Transverse colon (tissue), 4 donors: ENCODE data around the gene LIPT2. TPM values are rescaled to one million over a fixed set of nuclear protein-coding genes. Genes with fewer than 3 reads are reported as not detected.

Source experiments
- DNase-seq: peaks from one replicate; pipeline ENCODE4 v3.0.0-alpha.2; 2019
- H3K27ac ChIP-seq, 4 donors: fragments of 200-600 bp; sonication (generic); 2 replicates each; pipeline ENCODE4 v1.5.1; 2016 to 2018; ENCODE audit warnings: inconsistent platforms in 4 of 4
- H3K27me3 ChIP-seq: fragments of 200-600 bp; sonication (generic); 2 replicates; pipeline ENCODE4 v1.5.1; 2017; ENCODE audit warnings: inconsistent platforms
- H3K36me3 ChIP-seq, 4 donors: fragments of 200-600 bp; sonication (generic); 2 replicates each; pipeline ENCODE4 v1.5.1; 2017 to 2019; ENCODE audit warnings: inconsistent platforms in 4 of 4
- H3K4me1 ChIP-seq, 4 donors: fragments of 200-600 bp; sonication (generic); 2 replicates each; pipeline ENCODE4 v1.5.1; 2017 to 2020; ENCODE audit warnings: inconsistent platforms in 4 of 4
- H3K4me3 ChIP-seq, 4 donors: fragments of 200-600 bp; sonication (generic); 1 replicate in 1 of 4; 2 replicates in 3 of 4; pipeline versions ENCODE4 v1.5.1 to v1.6.1; 2017 to 2019; ENCODE audit warnings: inconsistent platforms in 4 of 4
- H3K9me3 ChIP-seq, 2 donors: fragments of 200-600 bp; sonication (generic); 2 replicates each; pipeline ENCODE4 v1.5.1; 2017 to 2019; ENCODE audit warnings: inconsistent platforms in 2 of 2
- EP300 ChIP-seq: sonication (generic); formaldehyde crosslinking; IDR thresholded peaks from one replicate; pipeline ENCODE4 v1.6.1; 2017; ENCODE audit warnings: antibody characterized with exemption, low read depth
- POLR2A ChIP-seq: fragments of 450-650 bp; IDR thresholded peaks from one replicate; pipeline ENCODE4 v1.6.1; 2016; ENCODE audit warnings: antibody characterized with exemption, mild to moderate bottlenecking, moderate library complexity
- POLR2AphosphoS5 ChIP-seq, 3 donors: sonication (generic); formaldehyde crosslinking; IDR thresholded peaks; one replicate each; pipeline ENCODE4 v1.6.1; 2016; ENCODE audit warnings: antibody characterized with exemption in 3 of 3
- WGBS, 2 donors: methylation state at CpG; one replicate each; pipeline ENCODE4 v1.1.5; 2018; ENCODE audit warnings: low coverage in 1 of 2; 5-methylcytosine and 5-hydroxymethylcytosine counted together
- in situ Hi-C, 4 donors: fragments of 200-750 bp; cut with MboI; loops; one replicate each; pipeline versions ENCODE4 v1.15.0 to v1.15.1; 2017; ENCODE audit warnings: low sequenced_read_pairs in 3 of 4, low pct_ligation_motif_present in 1 of 4, low pct_unique_long_range_greater_than_20kb in 1 of 4
- intact Hi-C: fragments of 100-400 bp; cut with DNase I; formaldehyde crosslinking; loops from one replicate; pipeline ENCODE4 v1.15.1; 2023; ENCODE audit warnings: low total_unique reads
- total RNA-seq, 4 donors: library from RNA; depleted of rRNA; stranded (reverse); fragments of >200 nt; gene quantifications; one replicate each; pipeline ENCODE4 v1.1.0, GENCODE V29; 2016
- TF ChIP-seq, protein P1 (sequence below), 5 experiments: fragments of 200-600 bp in 3 of 5; fragments of 450-650 bp in 2 of 5; sonication (generic) in 3 of 5; IDR thresholded peaks; 1 replicate in 2 of 5; 2 replicates in 3 of 5; pipeline ENCODE4 v1.5.1; 2016 to 2017; ENCODE audit warnings: antibody characterized with exemption in 5 of 5, inconsistent platforms in 3 of 5, mild to moderate bottlenecking in 2 of 5, moderate library complexity in 1 of 5

Gene LIPT2
- total RNA-seq, 4 donors from 2014 or later, result 4.1 to 11.6 (median 5.8) TPM

DNA sequence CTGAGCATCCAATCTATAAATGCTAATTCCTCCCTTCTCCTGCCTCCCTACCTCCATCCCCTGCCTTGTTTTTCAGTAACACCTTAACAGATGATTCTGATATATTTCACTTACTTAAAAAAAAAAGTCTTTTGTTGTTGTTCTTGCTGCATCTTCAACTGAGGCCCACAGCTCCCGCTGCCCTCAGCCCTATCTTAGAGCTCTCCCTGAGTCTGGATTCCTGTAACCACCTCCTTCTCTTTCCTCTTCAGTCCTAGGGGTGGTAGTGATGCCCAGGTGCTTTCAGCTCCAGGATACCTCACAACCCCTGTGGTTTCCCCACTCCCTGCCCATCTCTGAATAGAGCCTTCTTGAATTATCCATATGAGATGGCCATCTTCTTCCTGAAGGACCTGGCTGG is 22.5 kb downstream of the LIPT2 start:
- H3K4me3 ChIP-seq, result no peak overlapping the region
- TF ChIP-seq, protein P1, sequence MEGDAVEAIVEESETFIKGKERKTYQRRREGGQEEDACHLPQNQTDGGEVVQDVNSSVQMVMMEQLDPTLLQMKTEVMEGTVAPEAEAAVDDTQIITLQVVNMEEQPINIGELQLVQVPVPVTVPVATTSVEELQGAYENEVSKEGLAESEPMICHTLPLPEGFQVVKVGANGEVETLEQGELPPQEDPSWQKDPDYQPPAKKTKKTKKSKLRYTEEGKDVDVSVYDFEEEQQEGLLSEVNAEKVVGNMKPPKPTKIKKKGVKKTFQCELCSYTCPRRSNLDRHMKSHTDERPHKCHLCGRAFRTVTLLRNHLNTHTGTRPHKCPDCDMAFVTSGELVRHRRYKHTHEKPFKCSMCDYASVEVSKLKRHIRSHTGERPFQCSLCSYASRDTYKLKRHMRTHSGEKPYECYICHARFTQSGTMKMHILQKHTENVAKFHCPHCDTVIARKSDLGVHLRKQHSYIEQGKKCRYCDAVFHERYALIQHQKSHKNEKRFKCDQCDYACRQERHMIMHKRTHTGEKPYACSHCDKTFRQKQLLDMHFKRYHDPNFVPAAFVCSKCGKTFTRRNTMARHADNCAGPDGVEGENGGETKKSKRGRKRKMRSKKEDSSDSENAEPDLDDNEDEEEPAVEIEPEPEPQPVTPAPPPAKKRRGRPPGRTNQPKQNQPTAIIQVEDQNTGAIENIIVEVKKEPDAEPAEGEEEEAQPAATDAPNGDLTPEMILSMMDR (IDR thresholded peaks at IDR 0.05), result no peak
- TF ChIP-seq EP300 (no peak), POLR2AphosphoS5 (IDR thresholded peaks at IDR 0.05) (no peak), POLR2A (no peak)
- H3K27ac ChIP-seq, result no peak overlapping the region
- H3K9me3 ChIP-seq, result no peaks in the 10 kb centered on the region
- intact Hi-C loops (no loop called here), in situ Hi-C loops (loop anchor here in 3 of 4 donors (25.0 kb wide), 1 partner anchor 266 kb away; the partner anchor contains the start of genes CHRDL2 (in 3 of the 3) and RNF169 (in 3 of the 3))
- no peaks in the 10 kb centered on the region for H3K36me3 ChIP-seq
- H3K27me3 ChIP-seq, result no peaks in the 10 kb centered on the region
- H3K4me1 ChIP-seq, result peaks cover 0 to 17% (median 15%) of the 10 kb centered on the region in 4 donors
- 89 to 100% methylated on average over 1 of the region's 1 CpG for WGBS, 2 donors
- DNase-seq, result no peak

DNA sequence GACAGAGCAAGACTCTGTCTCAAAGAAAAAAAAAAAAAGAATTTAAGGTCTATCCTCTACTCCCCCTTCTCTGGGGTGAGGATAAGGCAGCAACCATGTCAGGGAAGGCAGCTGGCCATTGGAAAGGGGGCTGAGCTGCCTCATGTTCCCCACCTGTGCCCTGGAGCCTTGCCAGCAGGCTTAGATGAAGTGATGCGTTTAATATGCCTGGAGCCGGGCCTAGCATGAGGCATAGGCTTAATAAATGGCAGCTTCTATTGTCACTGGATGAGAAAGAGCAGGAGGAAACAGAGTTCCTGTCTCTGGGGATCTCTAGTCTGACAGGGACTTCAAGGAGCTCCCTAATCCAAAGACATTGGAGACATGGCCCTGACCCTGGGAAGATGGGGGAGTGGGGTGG is 23.0 kb downstream of the LIPT2 start:
- in situ Hi-C loops, result loop anchor here in 3 of 4 donors (25.0 kb wide), 1 partner anchor 267 kb away; the partner anchor contains the start of genes CHRDL2 (in 3 of the 3) and RNF169 (in 3 of the 3)

DNA sequence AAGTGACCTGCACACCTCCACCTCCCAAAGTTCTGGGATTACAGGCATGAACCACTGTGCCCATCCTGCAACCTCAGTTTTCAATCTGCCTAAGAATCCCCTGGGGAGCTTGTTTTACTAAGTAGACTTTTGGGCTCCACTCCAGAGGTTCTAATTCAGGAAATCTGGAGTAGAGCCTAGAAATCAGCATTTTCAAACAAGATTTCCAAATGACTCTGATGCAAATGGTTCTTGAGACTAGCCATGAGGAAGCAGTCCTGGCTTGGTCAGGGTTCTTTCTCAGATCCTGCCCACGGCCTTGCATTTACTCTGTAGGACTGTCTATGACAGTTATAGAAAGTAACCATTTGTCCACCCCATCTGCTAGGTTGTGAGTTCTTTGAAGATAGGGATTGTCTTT is 24.6 kb downstream of the LIPT2 start:
- no peaks in the 10 kb centered on the region for H3K9me3 ChIP-seq
- WGBS, 2 donors, result 69% methylated on average over 1 of the region's 1 CpG; no CpG with 5 or more reads in 1 of the 2 donors
- no peaks in the 10 kb centered on the region for H3K27me3 ChIP-seq
- no peak for TF ChIP-seq EP300
- no peak for TF ChIP-seq POLR2AphosphoS5 (IDR thresholded peaks at IDR 0.05)
- TF ChIP-seq, protein P1 (IDR thresholded peaks at IDR 0.05), result no peak
- TF ChIP-seq POLR2A, result no peak
- H3K4me3 ChIP-seq, result no peak overlapping the region
- no peak for DNase-seq
- intact Hi-C loops, result no loop called here
- H3K4me1 ChIP-seq, result peaks cover 0 to 26% (median 23%) of the 10 kb centered on the region in 4 donors
- no peak overlapping the region for H3K27ac ChIP-seq
- H3K36me3 ChIP-seq, result no peaks in the 10 kb centered on the region
- in situ Hi-C loops, result loop anchor here in 3 of 4 donors (25.0 kb wide), 1 partner anchor 268 kb away; the partner anchor contains the start of genes CHRDL2 (in 3 of the 3) and RNF169 (in 3 of the 3)

More for the DNA sequence above, 23.0 kb downstream of the LIPT2 start:
- Histone ChIP-seq H3K27me3 (no peaks in the 10 kb centered on the region), H3K27ac (no peak overlapping the region), H3K4me1 (peaks cover 0 to 22% (median 17%) of the 10 kb centered on the region in 4 donors), H3K36me3 (no peaks in the 10 kb centered on the region), H3K4me3 (no peak overlapping the region), H3K9me3 (no peaks in the 10 kb centered on the region)
- TF ChIP-seq EP300, result no peak
- TF ChIP-seq, protein P1 (IDR thresholded peaks at IDR 0.05), result no peak
- TF ChIP-seq POLR2A, result no peak
- no peak for TF ChIP-seq POLR2AphosphoS5 (IDR thresholded peaks at IDR 0.05)
- WGBS, 2 donors, result 44% methylated on average over 2 of the region's 2 CpGs; no CpG with 5 or more reads in 1 of the 2 donors
- no peak for DNase-seq
- intact Hi-C loops, result no loop called here

DNA sequence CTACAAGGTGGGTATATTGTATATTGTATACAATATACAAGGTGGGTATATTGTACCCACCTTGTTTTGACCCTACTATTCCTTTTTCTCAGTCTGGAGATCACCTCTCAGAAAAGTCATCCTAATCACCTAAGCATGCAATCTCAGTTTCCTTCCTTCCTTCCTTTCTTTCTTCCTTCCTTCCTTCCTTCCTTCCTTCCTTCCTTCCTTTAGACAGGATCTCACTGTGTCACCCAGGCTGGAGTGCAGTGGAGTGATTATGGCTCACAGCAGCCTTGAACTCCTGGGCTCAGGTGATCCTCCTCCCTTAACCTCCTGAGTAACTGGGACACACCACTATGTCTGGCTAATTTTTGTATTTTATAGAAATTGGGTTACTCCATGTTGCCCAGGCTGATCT is 25.0 kb downstream of the LIPT2 start:
- TF ChIP-seq, protein P1 (IDR thresholded peaks at IDR 0.05), result no peak
- TF ChIP-seq POLR2AphosphoS5 (IDR thresholded peaks at IDR 0.05) (no peak), POLR2A (no peak), EP300 (no peak)
- no peak for DNase-seq

More for the DNA sequence above, 25.0 kb downstream of the LIPT2 start:
- no peaks in the 10 kb centered on the region for H3K27me3 ChIP-seq
- no peak overlapping the region for H3K27ac ChIP-seq
- in situ Hi-C loops, result loop anchor here in 3 of 4 donors (25.0 kb wide), 1 partner anchor 269 kb away; the partner anchor contains the start of genes CHRDL2 (in 3 of the 3) and RNF169 (in 3 of the 3)
- intact Hi-C loops, result no loop called here
- H3K9me3 ChIP-seq, result no peaks in the 10 kb centered on the region
- peaks cover 0 to 26% (median 23%) of the 10 kb centered on the region in 4 donors for H3K4me1 ChIP-seq
- no peaks in the 10 kb centered on the region for H3K36me3 ChIP-seq
- H3K4me3 ChIP-seq, result no peak overlapping the region
